Right atrium auricular region (tissue), 2 donors: ENCODE measurements around the gene EIF2S3. TPM values are rescaled to one million over a fixed set of nuclear protein-coding genes. Genes with fewer than 3 reads are reported as not detected.
"Not testable (repeated sequence)": the region's sequence is repeated elsewhere in the genome, so short reads cannot be mapped to it uniquely, and the experiment has no call there.

ENCODE experiments used
- DNase-seq: peaks from one replicate; pipeline ENCODE4 v3.0.0-alpha.2; 2019; ENCODE audit warnings: low spot score
- H3K27ac ChIP-seq, 2 donors: fragments of 200-600 bp; sonication (generic); 1 replicate in 1 of 2; 2 replicates in 1 of 2; pipeline ENCODE4 v1.5.1; 2016 to 2019
- H3K27me3 ChIP-seq, 2 donors: fragments of 200-600 bp; sonication (generic); one replicate each; pipeline versions ENCODE4 v1.5.1 to v1.6.0; 2017 to 2019
- H3K36me3 ChIP-seq: fragments of 200-600 bp; sonication (generic); one replicate; pipeline ENCODE4 v1.5.1; 2016
- H3K4me1 ChIP-seq, 2 donors: fragments of 200-600 bp; sonication (generic); one replicate each; pipeline versions ENCODE4 v1.5.1 to v1.6.0; 2017 to 2019
- H3K4me3 ChIP-seq, 2 donors: fragments of 200-600 bp; sonication (generic); 1 replicate in 1 of 2; 2 replicates in 1 of 2; pipeline ENCODE4 v1.5.1; 2017 to 2019; ENCODE audit warnings: mild to moderate bottlenecking in 1 of 2, moderate library complexity in 1 of 2
- H3K9me3 ChIP-seq, 2 donors: fragments of 200-600 bp; sonication (generic); one replicate each; pipeline ENCODE4 v1.5.1; 2019
- total RNA-seq, 2 donors: library from RNA; depleted of rRNA; stranded (reverse); fragments of >200 nt; gene quantifications; one replicate each; pipeline ENCODE4 v1.1.0, GENCODE V29; 2016
- TF ChIP-seq, protein P1 (sequence below), 2 donors: fragments of 200-600 bp; sonication (generic); IDR thresholded peaks; one replicate each; pipeline ENCODE4 v1.5.1; 2019; ENCODE audit warnings: antibody characterized with exemption in 2 of 2

The EIF2S3 gene
- total RNA-seq, 2 donors from 2014 or later: 61.6 to 64.9 TPM

DNA sequence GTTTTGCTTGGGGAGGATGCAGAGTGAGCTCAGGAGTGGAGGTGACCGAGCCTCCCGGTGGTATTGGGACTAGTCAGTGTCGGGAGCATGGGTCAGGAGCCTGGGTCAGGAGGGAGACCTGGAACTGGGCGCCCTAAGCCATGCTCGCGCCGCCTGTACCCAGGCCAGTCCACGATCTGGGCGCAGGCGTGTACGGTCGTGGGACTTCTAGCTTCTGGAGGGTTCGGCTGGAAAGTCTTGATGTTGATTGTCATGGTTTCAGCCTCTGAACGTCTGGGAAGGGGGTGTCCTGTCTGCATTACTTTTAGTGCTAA, 244 bp downstream of the EIF2S3 start:
- peak overlapping the region; percentile 59 to 85 for H3K4me3 ChIP-seq

GRCh38 chrX:24063488-24063887, 8.7 kb downstream of the EIF2S3 start:
- TF ChIP-seq, protein P1, sequence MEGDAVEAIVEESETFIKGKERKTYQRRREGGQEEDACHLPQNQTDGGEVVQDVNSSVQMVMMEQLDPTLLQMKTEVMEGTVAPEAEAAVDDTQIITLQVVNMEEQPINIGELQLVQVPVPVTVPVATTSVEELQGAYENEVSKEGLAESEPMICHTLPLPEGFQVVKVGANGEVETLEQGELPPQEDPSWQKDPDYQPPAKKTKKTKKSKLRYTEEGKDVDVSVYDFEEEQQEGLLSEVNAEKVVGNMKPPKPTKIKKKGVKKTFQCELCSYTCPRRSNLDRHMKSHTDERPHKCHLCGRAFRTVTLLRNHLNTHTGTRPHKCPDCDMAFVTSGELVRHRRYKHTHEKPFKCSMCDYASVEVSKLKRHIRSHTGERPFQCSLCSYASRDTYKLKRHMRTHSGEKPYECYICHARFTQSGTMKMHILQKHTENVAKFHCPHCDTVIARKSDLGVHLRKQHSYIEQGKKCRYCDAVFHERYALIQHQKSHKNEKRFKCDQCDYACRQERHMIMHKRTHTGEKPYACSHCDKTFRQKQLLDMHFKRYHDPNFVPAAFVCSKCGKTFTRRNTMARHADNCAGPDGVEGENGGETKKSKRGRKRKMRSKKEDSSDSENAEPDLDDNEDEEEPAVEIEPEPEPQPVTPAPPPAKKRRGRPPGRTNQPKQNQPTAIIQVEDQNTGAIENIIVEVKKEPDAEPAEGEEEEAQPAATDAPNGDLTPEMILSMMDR (IDR thresholded peaks at IDR 0.05): no peak
- H3K9me3 ChIP-seq: no peaks in the 10 kb centered on the region
- H3K36me3 ChIP-seq: peaks cover 85% of the 10 kb centered on the region
- no peak overlapping the region for H3K27ac ChIP-seq
- no peaks in the 10 kb centered on the region for H3K4me1 ChIP-seq
- H3K4me3 ChIP-seq: no peak overlapping the region
- no peaks in the 10 kb centered on the region for H3K27me3 ChIP-seq
- no peak for DNase-seq

More for the DNA sequence above, 244 bp downstream of the EIF2S3 start:
- no peaks in the 10 kb centered on the region for H3K9me3 ChIP-seq
- H3K4me1 ChIP-seq: no peaks in the 10 kb centered on the region
- no peak for DNase-seq
- H3K36me3 ChIP-seq: peaks cover 10% of the 10 kb centered on the region
- H3K27me3 ChIP-seq: no peaks in the 10 kb centered on the region
- H3K27ac ChIP-seq: peak overlapping the region; percentile 80 to 87
- TF ChIP-seq, protein P1 (IDR thresholded peaks at IDR 0.05): no peak

GRCh38 chrX:24069877-24070276, 15.1 kb downstream of the EIF2S3 start:
- no peaks in the 10 kb centered on the region for H3K4me1 ChIP-seq
- H3K36me3 ChIP-seq: peaks cover 77% of the 10 kb centered on the region
- no peaks in the 10 kb centered on the region for H3K9me3 ChIP-seq
- H3K4me3 ChIP-seq: no peak overlapping the region
- no peaks in the 10 kb centered on the region for H3K27me3 ChIP-seq
- H3K27ac ChIP-seq: no peak overlapping the region
- DNase-seq: no peak
- TF ChIP-seq, protein P1 (IDR thresholded peaks at IDR 0.05): no peak

DNA sequence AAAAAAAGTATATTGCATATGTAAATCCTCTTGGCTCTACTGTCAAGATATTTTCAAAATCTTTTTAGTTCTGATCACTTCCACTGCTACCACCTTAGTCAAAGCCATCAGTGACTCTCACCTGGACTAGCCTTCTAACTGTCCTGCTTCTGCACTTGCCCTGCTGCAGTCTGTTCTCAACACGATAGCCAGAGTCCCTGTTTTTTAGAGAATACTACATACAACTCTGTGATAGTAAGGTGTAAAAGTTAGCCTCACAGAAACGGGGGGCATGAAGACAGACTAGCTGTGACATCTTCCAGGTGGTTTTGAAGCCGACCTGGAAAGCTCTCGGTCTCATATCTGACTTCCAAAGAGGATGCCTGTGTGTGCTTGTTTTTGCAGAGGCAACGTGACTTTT, 24.7 kb downstream of the EIF2S3 start:
- TF ChIP-seq, protein P1 (IDR thresholded peaks at IDR 0.05): no peak
- DNase-seq: no peak
- Histone ChIP-seq H3K27ac (no peak overlapping the region), H3K27me3 (no peaks in the 10 kb centered on the region), H3K4me1 (no peaks in the 10 kb centered on the region), H3K9me3 (no peaks in the 10 kb centered on the region), H3K4me3 (no peak overlapping the region), H3K36me3 (peaks cover 37% of the 10 kb centered on the region)

GRCh38 chrX:24080245-24080644, 25.5 kb downstream of the EIF2S3 start:
- peaks cover 30% of the 10 kb centered on the region for H3K36me3 ChIP-seq

DNA sequence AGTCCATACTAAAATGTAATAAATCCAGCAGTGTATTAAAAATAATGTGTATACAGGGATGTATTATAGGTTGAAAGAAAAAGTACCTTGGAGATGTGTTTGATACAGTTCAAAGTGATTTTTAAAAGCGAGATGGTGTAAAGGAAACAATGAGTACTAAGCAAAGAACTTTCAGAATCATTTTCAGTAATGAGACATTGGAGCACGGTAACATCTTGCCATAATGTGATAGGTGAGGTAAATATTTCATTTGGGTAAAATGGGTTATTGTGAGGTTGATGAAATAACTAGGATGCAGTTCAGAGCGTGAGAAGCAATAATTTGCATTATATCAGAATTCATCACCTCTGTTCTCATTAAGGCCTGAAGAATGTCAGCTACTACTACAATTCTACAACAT, 25.9 kb downstream of the EIF2S3 start:
- no peak overlapping the region for H3K4me3 ChIP-seq
- peaks cover 25% of the 10 kb centered on the region for H3K36me3 ChIP-seq
- DNase-seq: no peak
- H3K27ac ChIP-seq: no peak overlapping the region
- H3K4me1 ChIP-seq: no peaks in the 10 kb centered on the region
- H3K27me3 ChIP-seq: no peaks in the 10 kb centered on the region
- TF ChIP-seq, protein P1 (IDR thresholded peaks at IDR 0.05): no peak
- H3K9me3 ChIP-seq: no peaks in the 10 kb centered on the region

More at GRCh38 chrX:24080245-24080644, 25.5 kb downstream of the EIF2S3 start:
- H3K27me3 ChIP-seq, H3K4me1 ChIP-seq, H3K9me3 ChIP-seq, H3K4me3 ChIP-seq, H3K27ac ChIP-seq, DNase-seq: not testable (repeated sequence)
